K562 (cell line): Measurements from ENCODE around the gene LUM. TPM values are rescaled to one million over a fixed set of nuclear protein-coding genes. Genes with fewer than 3 reads are reported as not detected.

Source experiments
- ATAC-seq: fragments of 200-7000 bp; cut with Tn5 transposase; 3 replicates; pipeline ENCODE4 v1.9.1; 2020; ENCODE audit warnings: moderate library complexity
- BruUV-seq: library from RNA; stranded (reverse); fragments of 400-500 nt; replicated peaks from 2 replicates; lab custom pipeline; 2021; lab: Mats Ljungman, UMichigan
- CTCF ChIA-PET: fragments of 300-600 bp; formaldehyde crosslinking; extraction: SDS; loops from one replicate; lab custom pipeline; 2021; ENCODE audit warnings: low intra/inter-chr PET ratio; lab: Yijun Ruan, JAX
- POLR2A ChIA-PET: fragments of 300-600, 350-650 bp; sonication (Branson Sonifier 250); formaldehyde crosslinking; extraction: SDS; loops from one replicate; lab custom pipeline; 2021; ENCODE audit warnings: antibody characterized with exemption, inconsistent platforms; lab: Yijun Ruan, JAX
- DNase-seq, 4 experiments: peaks; one replicate each; pipeline versions ENCODE4 v3.0.0 to v3.0.0-alpha.2; 2011 to 2018; ENCODE audit warnings: low spot score in 3 of 4, mixed read lengths in 3 of 4; ENCODE audit errors: extremely low read depth in 1 of 4
- FAIRE-seq: peaks from 2 replicates; lab custom pipeline; 2011; peaks lifted over from hg19 to GRCh38; lab: Jason Lieb, UNC
- H2AFZ ChIP-seq: 2 replicates; pipeline ENCODE4 v1.6.0; 2011; ENCODE audit warnings: low read depth, low read length, control low read depth, inconsistent platforms
- H3K27ac ChIP-seq: fragments of 200-600 bp; 3 replicates; pipeline ENCODE4 v1.8.0; 2011; ENCODE audit warnings: low read depth, mild to moderate bottlenecking, control low read depth, inconsistent platforms, low read length, moderate library complexity, mixed read lengths; ENCODE audit errors: extremely low read depth
- H3K27me3 ChIP-seq, 2 experiments: fragments of 300-600 bp in 1 of 2; 2 replicates in 1 of 2; 3 replicates in 1 of 2; pipeline versions ENCODE4 v1.6.0 to v1.8.0; 2011; ENCODE audit warnings: inconsistent platforms in 2 of 2, low read length in 2 of 2, mild to moderate bottlenecking in 1 of 2, mixed read lengths in 1 of 2, moderate library complexity in 1 of 2; ENCODE audit not compliant: control insufficient read depth in 2 of 2, insufficient read depth in 2 of 2
- H3K36me3 ChIP-seq: fragments of 300-600 bp; 3 replicates; pipeline ENCODE4 v1.8.0; 2011; ENCODE audit warnings: mild to moderate bottlenecking, low read length, inconsistent platforms; ENCODE audit not compliant: control insufficient read depth, insufficient read depth
- H3K4me1 ChIP-seq, 2 experiments: fragments of 200-600 bp in 1 of 2; replicated peaks in 1 of 2; 2 replicates in 1 of 2; 3 replicates in 1 of 2; pipeline versions ENCODE4 v1.5.1 to v1.8.0; 2011; ENCODE audit warnings: inconsistent platforms in 2 of 2, low read length in 2 of 2, mild to moderate bottlenecking in 1 of 2, mixed read lengths in 1 of 2, moderate library complexity in 1 of 2; ENCODE audit not compliant: control insufficient read depth in 2 of 2, insufficient read depth in 2 of 2
- H3K4me2 ChIP-seq: 2 replicates; pipeline ENCODE4 v1.6.1; 2011; ENCODE audit warnings: low read length, control low read depth, inconsistent platforms, mixed read lengths; ENCODE audit not compliant: insufficient read depth
- H3K4me3 ChIP-seq: fragments of 200-600 bp; sonication (generic), shearing (Covaris generic); 2 replicates; pipeline ENCODE4 v1.5.1; 2016; ENCODE audit warnings: control low read depth, inconsistent platforms
- H3K79me2 ChIP-seq: fragments of 200-600 bp; 3 replicates; pipeline ENCODE4 v1.8.0; 2011; ENCODE audit warnings: low read length, inconsistent platforms; ENCODE audit not compliant: control insufficient read depth, insufficient read depth
- H3K9ac ChIP-seq, 2 experiments: 2 replicates each; pipeline versions ENCODE4 v1.6.0 to v1.6.1; 2011; ENCODE audit warnings: low read depth in 2 of 2, low read length in 2 of 2, control low read depth in 1 of 2, inconsistent platforms in 1 of 2, mild to moderate bottlenecking in 1 of 2, mixed read lengths in 1 of 2; ENCODE audit not compliant: insufficient read depth in 1 of 2
- H3K9me1 ChIP-seq: one replicate; pipeline ENCODE4 v1.6.0; 2011; ENCODE audit warnings: inconsistent platforms, mild to moderate bottlenecking, low read length, moderate library complexity; ENCODE audit not compliant: control insufficient read depth, insufficient read depth
- H3K9me3 ChIP-seq: replicated peaks from 2 replicates; pipeline ENCODE4 v1.5.1; 2011; ENCODE audit warnings: low read depth, low read length, inconsistent platforms; ENCODE audit not compliant: control insufficient read depth, insufficient read depth
- H4K20me1 ChIP-seq: replicated peaks from 2 replicates; pipeline ENCODE4 v1.6.1; 2011; ENCODE audit warnings: low read length, inconsistent platforms, mixed read lengths; ENCODE audit not compliant: control insufficient read depth, insufficient read depth
- BCL6 ChIP-seq: fragments of 250-450 bp; sonication (Bioruptor Pico); IDR thresholded peaks from 2 replicates; pipeline ENCODE4 v1.4.0; 2020
- COPS2 ChIP-seq: fragments of 450-650 bp; conservative IDR thresholded peaks from 2 replicates; pipeline ENCODE4 v1.6.1; 2016; ENCODE audit warnings: mild to moderate bottlenecking, moderate library complexity
- FOS ChIP-seq: IDR thresholded peaks from 3 replicates; pipeline ENCODE4 v1.6.1; 2011; ENCODE audit not compliant: insufficient read length; ENCODE audit errors: extremely low read depth
- GABPB2 ChIP-seq: fragments of 250-450 bp; sonication (Bioruptor Pico); conservative IDR thresholded peaks from 2 replicates; pipeline ENCODE4 v1.5.1; 2021; ENCODE audit warnings: mild to moderate bottlenecking
- NFIX ChIP-seq: fragments of 250-450 bp; sonication (Bioruptor Pico); IDR thresholded peaks from 2 replicates; pipeline ENCODE4 v1.4.0; 2020; ENCODE audit warnings: low read depth, mild to moderate bottlenecking, moderate library complexity
- PHB ChIP-seq: fragments of 250-450 bp; sonication (Bioruptor Pico); IDR thresholded peaks from 2 replicates; pipeline ENCODE4 v1.5.0; 2021
- PTRF ChIP-seq: fragments of 450-650 bp; IDR thresholded peaks from 2 replicates; pipeline ENCODE4 v1.6.1; 2016; ENCODE audit warnings: mild to moderate bottlenecking, missing genetic modification characterization, missing compliant biosample characterization
- RBM25 ChIP-seq: fragments of 200-400 bp; formaldehyde crosslinking; IDR thresholded peaks from 2 replicates; pipeline ENCODE4 v1.6.1; 2018; ENCODE audit warnings: low read length, low read depth, moderate library complexity; ENCODE audit not compliant: severe bottlenecking
- ZNF699 ChIP-seq: fragments of 250-450 bp; sonication (Bioruptor Pico); IDR thresholded peaks from 2 replicates; pipeline ENCODE4 v1.8.0; 2021; ENCODE audit warnings: mild to moderate bottlenecking, moderate library complexity; ENCODE audit not compliant: insufficient replicate concordance
- WGBS: fragments of 100-300 bp; shearing (Covaris generic); methylation state at CpG from one replicate; pipeline ENCODE4 v1.1.6; 2016; ENCODE audit warnings: low coverage, mixed read lengths; ENCODE audit not compliant: insufficient coverage; ENCODE audit errors: missing lambda C conversion rate; 5-methylcytosine and 5-hydroxymethylcytosine counted together
- in situ Hi-C: fragments of 300-500 bp; cut with MboI; formaldehyde crosslinking; loops from 4 replicates; pipeline ENCODE4 v1.15.0; 2018; ENCODE audit warnings: inconsistent platforms, mixed read lengths
- intact Hi-C: fragments of 100-400 bp; cut with micrococcal nuclease; formaldehyde crosslinking; loops from 2 replicates; pipeline ENCODE4 v1.14.2; 2022
- polyA plus RNA-seq, 8 experiments: library from polyadenylated mRNA; depleted of rRNA in 4 of 8; stranded (reverse) in 5 of 8; unstranded in 3 of 8; fragments of >200 nt; fragmentation: Nextera tagmentation in 2 of 8; fragmentation: Illumina TruSeq in 1 of 8; extraction: Ambion mirVana in 2 of 8; extraction: Trizol in 1 of 8; gene quantifications; 2 replicates each; pipeline versions ENCODE4 v1.2.1 to v1.2.3, GENCODE V29; 2011 to 2014; ENCODE audit warnings: inconsistent platforms in 1 of 8, missing spikeins in 1 of 8
- total RNA-seq, 7 experiments: library from RNA; depleted of rRNA in 6 of 7; stranded (reverse); fragments of >200 nt in 6 of 7; fragmentation: Illumina TruSeq in 2 of 7; extraction: Trizol in 2 of 7; gene quantifications; 2 replicates each; pipeline versions ENCODE4 v1.2.1 to v1.2.3, GENCODE V29; 2011 to 2021; ENCODE audit warnings: low replicate concordance in 1 of 7
- TF ChIP-seq, protein P1 (sequence below), 2 experiments: fragments of 450-650 bp in 1 of 2; sonication (generic) in 1 of 2; formaldehyde crosslinking in 1 of 2; IDR thresholded peaks in 1 of 2; conservative IDR thresholded peaks in 1 of 2; 2 replicates each; pipeline versions ENCODE4 v1.6.1 to v1.8.1; 2016 to 2023; ENCODE audit warnings: mild to moderate bottlenecking in 2 of 2, moderate library complexity in 2 of 2, inconsistent platforms in 1 of 2, missing genetic modification reagents in 1 of 2
- TF ChIP-seq, protein P2 (sequence below): sonication (generic); formaldehyde crosslinking; IDR thresholded peaks from 2 replicates; pipeline ENCODE4 v1.8.0; 2023; ENCODE audit warnings: mild to moderate bottlenecking, missing genetic modification reagents

LUM gene
- total and polyA plus RNA-seq, 9 of the 15 experiments (the other 6 are each of a cell fraction or from before 2014, with no cell fraction given): 0.40 TPM; not detected in 8

DNA sequence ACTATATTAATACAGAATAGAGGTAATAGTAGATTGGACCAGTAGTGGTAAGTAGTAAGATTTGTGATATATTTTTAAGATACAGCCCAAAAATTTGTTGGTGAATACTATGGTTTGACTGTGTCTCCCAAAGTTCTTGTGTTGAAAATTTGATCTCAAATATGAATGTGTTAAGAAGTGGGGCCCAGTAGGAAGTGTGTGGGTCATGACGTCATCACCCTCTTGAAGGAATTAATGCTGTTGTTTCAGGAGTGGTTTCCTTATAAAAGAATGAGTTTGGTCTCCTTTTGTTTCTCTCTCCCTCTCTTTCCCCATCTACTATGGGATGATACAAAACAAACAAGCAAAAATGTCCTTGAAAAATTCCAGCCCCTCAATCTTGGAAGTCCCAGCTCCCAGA, 16.3 kb downstream of the LUM start:
- in situ Hi-C loops: no loop called here
- CTCF ChIA-PET: interaction anchor here (0.7 kb wide), 1 partner anchor 964 kb away, joined by 3 read pairs; no protein-coding TSS in a partner anchor
- no peak overlapping the region for H3K4me3 ChIP-seq
- 0% methylated on average over 1 of the region's 1 CpG for WGBS
- intact Hi-C loops: no loop called here
- H3K79me2 ChIP-seq: no peaks in the 10 kb centered on the region
- TF ChIP-seq, protein P1, sequence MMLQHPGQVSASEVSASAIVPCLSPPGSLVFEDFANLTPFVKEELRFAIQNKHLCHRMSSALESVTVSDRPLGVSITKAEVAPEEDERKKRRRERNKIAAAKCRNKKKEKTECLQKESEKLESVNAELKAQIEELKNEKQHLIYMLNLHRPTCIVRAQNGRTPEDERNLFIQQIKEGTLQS (IDR thresholded peaks at IDR 0.05): peak; percentile 53; the same call in 1 of the 2 replicates
- TF ChIP-seq, protein P1 (CRISPR knock-in tag; conservative IDR thresholded peaks at IDR 0.05): no peak
- TF ChIP-seq PTRF: no peak
- TF ChIP-seq, all 486 proteins: peak for 1
- Histone ChIP-seq H3K27me3 (no peaks in the 10 kb centered on the region), H3K4me2 (no peak overlapping the region), H3K9ac (no peak overlapping the region), H4K20me1 (no peaks in the 10 kb centered on the region), H3K9me3 (no peaks in the 10 kb centered on the region), H3K27ac (no peak overlapping the region), H2AFZ (no peak overlapping the region), H3K4me1 (no peaks in the 10 kb centered on the region), H3K36me3 (no peaks in the 10 kb centered on the region), H3K9me1 (no peaks in the 10 kb centered on the region)
- ATAC-seq (no peak), FAIRE-seq (no peak), DNase-seq (no peak)
- POLR2A ChIA-PET: no interaction called here
- no TSS peak for BruUV-seq

DNA sequence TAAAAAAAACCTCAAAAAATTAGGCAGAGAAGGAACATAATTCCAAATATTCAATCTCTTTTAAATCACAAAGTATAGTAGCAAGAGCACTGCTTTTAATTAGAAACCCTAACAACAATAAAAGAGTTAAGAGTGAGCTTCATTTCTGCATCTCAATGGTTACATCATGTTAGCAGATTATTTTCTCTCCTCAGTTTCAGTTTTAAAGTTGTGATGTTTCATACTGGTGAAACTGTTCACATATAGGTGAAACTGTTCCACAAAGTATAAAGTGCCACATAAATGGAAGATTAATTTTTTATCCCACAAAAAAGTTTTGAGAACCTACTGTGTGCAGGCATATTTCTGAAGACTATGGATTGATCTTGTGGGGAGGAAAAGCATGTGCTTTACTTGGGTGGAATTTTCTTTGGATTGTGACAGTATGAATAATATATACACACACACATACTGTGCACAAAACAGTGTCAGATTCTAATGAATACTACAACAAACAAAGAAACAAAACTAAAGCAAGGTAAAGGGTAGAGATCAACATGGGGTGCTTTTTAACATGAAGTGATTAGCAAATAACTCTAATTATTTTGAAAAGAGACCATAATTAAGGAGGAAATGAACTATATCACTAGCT, 17.1 kb downstream of the LUM start:
- Histone ChIP-seq H3K9ac (no peak overlapping the region), H3K4me1 (no peaks in the 10 kb centered on the region), H2AFZ (no peak overlapping the region), H3K36me3 (no peaks in the 10 kb centered on the region), H3K4me3 (no peak overlapping the region), H4K20me1 (no peaks in the 10 kb centered on the region), H3K9me3 (no peaks in the 10 kb centered on the region), H3K79me2 (no peaks in the 10 kb centered on the region), H3K9me1 (no peaks in the 10 kb centered on the region), H3K27me3 (no peaks in the 10 kb centered on the region), H3K27ac (no peak overlapping the region), H3K4me2 (no peak overlapping the region)
- ATAC-seq: no peak
- intact Hi-C loops (no loop called here), in situ Hi-C loops (no loop called here)
- no peak for FAIRE-seq
- ChIA-PET CTCF (interaction anchor here (0.7 kb wide), 1 partner anchor 963 kb away, joined by 3 read pairs; no protein-coding TSS in a partner anchor), POLR2A (no interaction called here)
- no TSS peak for BruUV-seq
- DNase-seq: no peak
- TF ChIP-seq COPS2 (no peak), GABPB2 (CRISPR knock-in tag) (no peak), RBM25 (no peak), FOS (no peak), BCL6 (CRISPR knock-in tag) (no peak), ZNF699 (CRISPR knock-in tag) (no peak), NFIX (CRISPR knock-in tag) (no peak), PHB (no peak)
- TF ChIP-seq, protein P2, sequence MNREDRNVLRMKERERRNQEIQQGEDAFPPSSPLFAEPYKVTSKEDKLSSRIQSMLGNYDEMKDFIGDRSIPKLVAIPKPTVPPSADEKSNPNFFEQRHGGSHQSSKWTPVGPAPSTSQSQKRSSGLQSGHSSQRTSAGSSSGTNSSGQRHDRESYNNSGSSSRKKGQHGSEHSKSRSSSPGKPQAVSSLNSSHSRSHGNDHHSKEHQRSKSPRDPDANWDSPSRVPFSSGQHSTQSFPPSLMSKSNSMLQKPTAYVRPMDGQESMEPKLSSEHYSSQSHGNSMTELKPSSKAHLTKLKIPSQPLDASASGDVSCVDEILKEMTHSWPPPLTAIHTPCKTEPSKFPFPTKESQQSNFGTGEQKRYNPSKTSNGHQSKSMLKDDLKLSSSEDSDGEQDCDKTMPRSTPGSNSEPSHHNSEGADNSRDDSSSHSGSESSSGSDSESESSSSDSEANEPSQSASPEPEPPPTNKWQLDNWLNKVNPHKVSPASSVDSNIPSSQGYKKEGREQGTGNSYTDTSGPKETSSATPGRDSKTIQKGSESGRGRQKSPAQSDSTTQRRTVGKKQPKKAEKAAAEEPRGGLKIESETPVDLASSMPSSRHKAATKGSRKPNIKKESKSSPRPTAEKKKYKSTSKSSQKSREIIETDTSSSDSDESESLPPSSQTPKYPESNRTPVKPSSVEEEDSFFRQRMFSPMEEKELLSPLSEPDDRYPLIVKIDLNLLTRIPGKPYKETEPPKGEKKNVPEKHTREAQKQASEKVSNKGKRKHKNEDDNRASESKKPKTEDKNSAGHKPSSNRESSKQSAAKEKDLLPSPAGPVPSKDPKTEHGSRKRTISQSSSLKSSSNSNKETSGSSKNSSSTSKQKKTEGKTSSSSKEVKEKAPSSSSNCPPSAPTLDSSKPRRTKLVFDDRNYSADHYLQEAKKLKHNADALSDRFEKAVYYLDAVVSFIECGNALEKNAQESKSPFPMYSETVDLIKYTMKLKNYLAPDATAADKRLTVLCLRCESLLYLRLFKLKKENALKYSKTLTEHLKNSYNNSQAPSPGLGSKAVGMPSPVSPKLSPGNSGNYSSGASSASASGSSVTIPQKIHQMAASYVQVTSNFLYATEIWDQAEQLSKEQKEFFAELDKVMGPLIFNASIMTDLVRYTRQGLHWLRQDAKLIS (CRISPR knock-in tag): no peak
